Keratinocyte (primary cell): Measurements from ENCODE around the gene POFUT2.

Experiments used
- EZH2 ChIP-seq: IDR thresholded peaks from one replicate; pipeline ENCODE4 v1.6.1; 2012; ENCODE audit warnings: inconsistent platforms, mild to moderate bottlenecking, low read length, moderate library complexity
- TF ChIP-seq, protein P1 (sequence below), 3 experiments: IDR thresholded peaks in 1 of 3; conservative IDR thresholded peaks in 1 of 3; optimal IDR thresholded peaks in 1 of 3; 2 replicates in 2 of 3; 3 replicates in 1 of 3; pipeline versions ENCODE3 to v1.5.1; 2011; ENCODE audit warnings: low read length in 3 of 3, mild to moderate bottlenecking in 3 of 3, moderate library complexity in 2 of 3, control low read depth in 1 of 3, inconsistent platforms in 1 of 3; ENCODE audit not compliant: insufficient read depth in 2 of 3; ENCODE audit errors: extremely low read depth in 1 of 3

DNA sequence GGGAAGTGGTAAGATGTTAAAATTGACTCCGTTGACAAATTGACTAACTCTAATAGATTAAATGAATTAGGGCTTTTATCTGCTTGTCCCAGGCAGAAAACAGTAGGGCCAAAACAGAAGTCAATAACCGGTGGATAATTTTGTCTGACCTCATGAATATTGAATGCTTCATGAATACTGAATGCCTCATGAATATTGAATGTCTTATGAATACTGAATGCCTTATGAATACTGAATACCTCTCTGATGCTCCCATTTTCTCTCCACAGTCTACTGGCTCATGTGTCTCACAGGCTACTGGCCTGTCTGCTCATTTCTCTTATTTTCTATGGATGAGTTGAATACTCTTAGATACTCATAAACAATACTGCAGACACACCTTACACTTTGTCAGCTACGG, 56.0 kb downstream of the POFUT2 start:
- TF ChIP-seq, protein P1, sequence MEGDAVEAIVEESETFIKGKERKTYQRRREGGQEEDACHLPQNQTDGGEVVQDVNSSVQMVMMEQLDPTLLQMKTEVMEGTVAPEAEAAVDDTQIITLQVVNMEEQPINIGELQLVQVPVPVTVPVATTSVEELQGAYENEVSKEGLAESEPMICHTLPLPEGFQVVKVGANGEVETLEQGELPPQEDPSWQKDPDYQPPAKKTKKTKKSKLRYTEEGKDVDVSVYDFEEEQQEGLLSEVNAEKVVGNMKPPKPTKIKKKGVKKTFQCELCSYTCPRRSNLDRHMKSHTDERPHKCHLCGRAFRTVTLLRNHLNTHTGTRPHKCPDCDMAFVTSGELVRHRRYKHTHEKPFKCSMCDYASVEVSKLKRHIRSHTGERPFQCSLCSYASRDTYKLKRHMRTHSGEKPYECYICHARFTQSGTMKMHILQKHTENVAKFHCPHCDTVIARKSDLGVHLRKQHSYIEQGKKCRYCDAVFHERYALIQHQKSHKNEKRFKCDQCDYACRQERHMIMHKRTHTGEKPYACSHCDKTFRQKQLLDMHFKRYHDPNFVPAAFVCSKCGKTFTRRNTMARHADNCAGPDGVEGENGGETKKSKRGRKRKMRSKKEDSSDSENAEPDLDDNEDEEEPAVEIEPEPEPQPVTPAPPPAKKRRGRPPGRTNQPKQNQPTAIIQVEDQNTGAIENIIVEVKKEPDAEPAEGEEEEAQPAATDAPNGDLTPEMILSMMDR (optimal IDR thresholded peaks at IDR 0.05 in 1 of 3, IDR thresholded peaks at IDR 0.05 in 1 of 3, conservative IDR thresholded peaks at IDR 0.05 in 1 of 3; ENCODE audit: extremely low read depth in 1 of 3, insufficient read depth in 2 of 3, low read length in 3 of 3) = no peak
- no peak for TF ChIP-seq EZH2
